Measurements from ENCODE around the gene ADAM12.

ADAM12 gene

GRCh38 chr10:126127481-126128029 is 260.7 kb downstream of the ADAM12 start:
- in situ Hi-C loops (cut with HindIII; ENCODE audit: low sequenced_read_pairs) = no loop called here

GRCh38 chr10:126126866-126127265 is 261.4 kb downstream of the ADAM12 start:
- in situ Hi-C loops (cut with HindIII; ENCODE audit: low sequenced_read_pairs) = no loop called here

- in situ Hi-C loops (cut with HindIII; ENCODE audit: low sequenced_read_pairs) = no loop called here
Observed at GRCh38 chr10:126126023-126126422, 262.3 kb downstream of the ADAM12 start.

GRCh38 chr10:126124668-126125349 is 263.5 kb downstream of the ADAM12 start:
- in situ Hi-C loops (cut with HindIII; ENCODE audit: low sequenced_read_pairs) = no loop called here

GRCh38 chr10:126124046-126124445 is 264.2 kb downstream of the ADAM12 start:
- in situ Hi-C loops (cut with HindIII; ENCODE audit: low sequenced_read_pairs) = no loop called here

- in situ Hi-C loops (cut with HindIII; ENCODE audit: low sequenced_read_pairs) = no loop called here
Observed at GRCh38 chr10:126123466-126123865, 264.8 kb downstream of the ADAM12 start.

GRCh38 chr10:126122881-126123280 is 265.4 kb downstream of the ADAM12 start:
- in situ Hi-C loops (cut with HindIII; ENCODE audit: low sequenced_read_pairs) = no loop called here

GRCh38 chr10:126119599-126119998 is 268.7 kb downstream of the ADAM12 start:
- in situ Hi-C loops (cut with HindIII; ENCODE audit: low sequenced_read_pairs) = no loop called here

- in situ Hi-C loops (cut with HindIII; ENCODE audit: low sequenced_read_pairs) = no loop called here
Observed at GRCh38 chr10:126118476-126118875, 269.8 kb downstream of the ADAM12 start.

- in situ Hi-C loops (cut with HindIII; ENCODE audit: low sequenced_read_pairs) = no loop called here
Observed at GRCh38 chr10:126117196-126117595, 271.1 kb downstream of the ADAM12 start.

GRCh38 chr10:126115886-126116285 is 272.4 kb downstream of the ADAM12 start:
- in situ Hi-C loops (cut with HindIII; ENCODE audit: low sequenced_read_pairs) = no loop called here

- in situ Hi-C loops (cut with HindIII; ENCODE audit: low sequenced_read_pairs) = no loop called here
Observed at GRCh38 chr10:126114884-126115555, 273.3 kb downstream of the ADAM12 start.

- in situ Hi-C loops (cut with HindIII; ENCODE audit: low sequenced_read_pairs) = no loop called here
Observed at GRCh38 chr10:126111516-126111915, 276.8 kb downstream of the ADAM12 start.

- in situ Hi-C loops (cut with HindIII; ENCODE audit: low sequenced_read_pairs) = no loop called here
Observed at GRCh38 chr10:126110489-126111180, 277.6 kb downstream of the ADAM12 start.

- in situ Hi-C loops (cut with HindIII; ENCODE audit: low sequenced_read_pairs) = no loop called here
Observed at GRCh38 chr10:126109893-126110292, 278.4 kb downstream of the ADAM12 start.

- in situ Hi-C loops (cut with HindIII; ENCODE audit: low sequenced_read_pairs) = no loop called here
Observed at GRCh38 chr10:126108693-126109092, 279.6 kb downstream of the ADAM12 start.

GRCh38 chr10:126104767-126105166 is 283.5 kb downstream of the ADAM12 start:
- in situ Hi-C loops (cut with HindIII; ENCODE audit: low sequenced_read_pairs) = no loop called here

GRCh38 chr10:126102636-126103035 is 285.6 kb downstream of the ADAM12 start:
- in situ Hi-C loops (cut with HindIII; ENCODE audit: low sequenced_read_pairs) = no loop called here

- in situ Hi-C loops (cut with HindIII; ENCODE audit: low sequenced_read_pairs) = no loop called here
Observed at GRCh38 chr10:126101736-126102135, 286.5 kb downstream of the ADAM12 start.

GRCh38 chr10:126101325-126101724 is 287.0 kb downstream of the ADAM12 start:
- in situ Hi-C loops (cut with HindIII; ENCODE audit: low sequenced_read_pairs) = no loop called here

- in situ Hi-C loops (cut with HindIII; ENCODE audit: low sequenced_read_pairs) = no loop called here
Observed at GRCh38 chr10:126099366-126099765, 288.9 kb downstream of the ADAM12 start.

GRCh38 chr10:126098226-126098581 is 290.1 kb downstream of the ADAM12 start:
- in situ Hi-C loops (cut with HindIII; ENCODE audit: low sequenced_read_pairs) = no loop called here
